ENCODE results near the gene FLNC. TPM values are rescaled to one million over a fixed set of nuclear protein-coding genes. Genes with fewer than 3 reads are reported as not detected.

Gene FLNC
- total and polyA plus RNA-seq, 2 donors (not counting 3 experiments of a cell fraction or from before 2014, with no cell fraction given): 19.5 to 81.9 TPM

DNA sequence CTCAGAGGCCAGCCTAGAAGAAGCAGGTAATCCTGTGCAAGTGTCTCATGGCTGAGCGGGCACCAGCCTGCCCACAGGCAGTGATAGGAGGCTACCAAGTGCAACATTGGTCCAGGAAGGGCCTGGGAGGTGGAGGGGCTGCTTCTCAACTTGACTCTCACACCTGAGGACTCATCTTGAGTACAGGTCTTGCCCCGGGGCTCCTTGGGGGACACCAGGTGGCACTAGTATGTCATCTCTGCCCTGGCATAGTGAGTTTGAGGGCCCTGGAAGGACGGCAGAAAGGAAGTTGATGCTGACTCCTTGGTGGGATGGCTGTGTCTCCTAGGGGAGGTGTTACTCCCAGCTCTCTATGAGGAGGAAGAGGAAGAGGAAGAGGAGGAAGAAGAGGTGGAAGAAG, 36.2 kb upstream of the FLNC start:
- H3K9me3 ChIP-seq (replicated peaks; ENCODE audit: control insufficient read depth, insufficient read depth, low read length): no peaks in the 10 kb centered on the region
- H3K4me2 ChIP-seq (ENCODE audit: insufficient read depth, low read length): no peak overlapping the region
- no peak overlapping the region for H3K4me3 ChIP-seq (replicated peaks in 1 of 3; ENCODE audit: insufficient read depth in 1 of 3, low read depth in 1 of 3, low read length in 3 of 3)
- dilution Hi-C loops (cut with MboI; ENCODE audit: extremely low pct_ligation_motif_present, low sequenced_read_pairs) (no loop called here), intact Hi-C loops (cut with micrococcal nuclease) (no loop called here)
- H3K4me1 ChIP-seq (ENCODE audit: control insufficient read depth, extremely low read depth, insufficient read depth, low read length): peaks cover 4% of the 10 kb centered on the region
- H3K27ac ChIP-seq (ENCODE audit: insufficient read depth, low read depth, low read length): no peak overlapping the region
- no peaks in the 10 kb centered on the region for H4K20me1 ChIP-seq (replicated peaks; ENCODE audit: control insufficient read depth, extremely low read depth, insufficient read depth, low read length)
- no peak overlapping the region for H2AFZ ChIP-seq (ENCODE audit: low read depth, low read length)
- no TSS peak for BruUV-seq (replicated peaks)
- no peak overlapping the region for H3K9ac ChIP-seq (replicated peaks; ENCODE audit: extremely low read depth, insufficient read depth, low read length)
- H3K79me2 ChIP-seq (ENCODE audit: control insufficient read depth, insufficient read depth, low read length): no peaks in the 10 kb centered on the region
- H3K36me3 ChIP-seq (ENCODE audit: control insufficient read depth in 2 of 2, extremely low read depth in 1 of 2, insufficient read depth in 2 of 2, low read length in 2 of 2): no peaks in the 10 kb centered on the region
- no peak for FAIRE-seq
- DNase-seq (ENCODE audit: low read depth, low spot score): no peak
- H3K9me1 ChIP-seq (replicated peaks; ENCODE audit: control insufficient read depth, extremely low read depth, insufficient read depth, low read length): no peaks in the 10 kb centered on the region
- ChIA-PET POLR2A (no interaction called here), CTCF (interaction anchor here (0.9 to 1.9 kb wide), 2 partner anchors 40 to 87 kb away, joined by 4 read pairs; no protein-coding TSS in a partner anchor)
- H3K27me3 ChIP-seq (ENCODE audit: control insufficient read depth in 2 of 2, insufficient read depth in 2 of 2, low read length in 2 of 2): peaks cover 12 to 15% of the 10 kb centered on the region in 2 experiments
- TF ChIP-seq, protein P1, sequence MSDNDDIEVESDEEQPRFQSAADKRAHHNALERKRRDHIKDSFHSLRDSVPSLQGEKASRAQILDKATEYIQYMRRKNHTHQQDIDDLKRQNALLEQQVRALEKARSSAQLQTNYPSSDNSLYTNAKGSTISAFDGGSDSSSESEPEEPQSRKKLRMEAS (IDR thresholded peaks at IDR 0.05; ENCODE audit: insufficient read depth, insufficient read length): no peak
- TF ChIP-seq JUN (IDR thresholded peaks at IDR 0.05; ENCODE audit: borderline replicate concordance, insufficient read depth, insufficient read length, low read depth): no peak
- TF ChIP-seq POLR2AphosphoS5 (IDR thresholded peaks at IDR 0.05; ENCODE audit: insufficient read depth, low read depth, low read length): no peak
- TF ChIP-seq, protein P2, sequence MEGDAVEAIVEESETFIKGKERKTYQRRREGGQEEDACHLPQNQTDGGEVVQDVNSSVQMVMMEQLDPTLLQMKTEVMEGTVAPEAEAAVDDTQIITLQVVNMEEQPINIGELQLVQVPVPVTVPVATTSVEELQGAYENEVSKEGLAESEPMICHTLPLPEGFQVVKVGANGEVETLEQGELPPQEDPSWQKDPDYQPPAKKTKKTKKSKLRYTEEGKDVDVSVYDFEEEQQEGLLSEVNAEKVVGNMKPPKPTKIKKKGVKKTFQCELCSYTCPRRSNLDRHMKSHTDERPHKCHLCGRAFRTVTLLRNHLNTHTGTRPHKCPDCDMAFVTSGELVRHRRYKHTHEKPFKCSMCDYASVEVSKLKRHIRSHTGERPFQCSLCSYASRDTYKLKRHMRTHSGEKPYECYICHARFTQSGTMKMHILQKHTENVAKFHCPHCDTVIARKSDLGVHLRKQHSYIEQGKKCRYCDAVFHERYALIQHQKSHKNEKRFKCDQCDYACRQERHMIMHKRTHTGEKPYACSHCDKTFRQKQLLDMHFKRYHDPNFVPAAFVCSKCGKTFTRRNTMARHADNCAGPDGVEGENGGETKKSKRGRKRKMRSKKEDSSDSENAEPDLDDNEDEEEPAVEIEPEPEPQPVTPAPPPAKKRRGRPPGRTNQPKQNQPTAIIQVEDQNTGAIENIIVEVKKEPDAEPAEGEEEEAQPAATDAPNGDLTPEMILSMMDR (IDR thresholded peaks at IDR 0.05; ENCODE audit: extremely low read depth in 1 of 2, insufficient read depth in 1 of 2, low read depth in 1 of 2, low read length in 2 of 2): no peak
- no peak for TF ChIP-seq EZH2 (IDR thresholded peaks at IDR 0.05; ENCODE audit: borderline replicate concordance, low read depth, low read length, severe bottlenecking)
- no peak for TF ChIP-seq MYC (IDR thresholded peaks at IDR 0.05; ENCODE audit: low read depth, low read length)
- no peak for TF ChIP-seq FOS (IDR thresholded peaks at IDR 0.05; ENCODE audit: borderline replicate concordance, insufficient read depth, low read length)
- TF ChIP-seq GATA2 (IDR thresholded peaks at IDR 0.05; ENCODE audit: insufficient read depth, insufficient read length, low read depth, low read length): no peak
- TF ChIP-seq POLR2A (IDR thresholded peaks at IDR 0.05; ENCODE audit: low read depth, low read length): no peak

Measured in endothelial cell of umbilical vein (primary cell).